ENCODE data around the gene TCF3.

Gene TCF3

GRCh38 chr19:1629256-1629808 lies 23.1 kb downstream of the TCF3 start:
- DNase-seq = no peak

- no peak for DNase-seq
These were observed 25.2 kb downstream of the TCF3 start for GRCh38 chr19:1627194-1627593.

- no peak for DNase-seq
These were observed 25.9 kb downstream of the TCF3 start for GRCh38 chr19:1626417-1627010.

- peak; percentile 50 to 57 for DNase-seq
These were observed 28.0 kb downstream of the TCF3 start for GRCh38 chr19:1624458-1624857.

- DNase-seq = no peak
These were observed 29.9 kb downstream of the TCF3 start for GRCh38 chr19:1622541-1622940.

GRCh38 chr19:1622007-1622406 lies 30.4 kb downstream of the TCF3 start:
- no peak for DNase-seq

GRCh38 chr19:1621574-1621973 lies 30.8 kb downstream of the TCF3 start:
- no peak for DNase-seq

GRCh38 chr19:1621021-1621420 lies 31.4 kb downstream of the TCF3 start:
- no peak for DNase-seq

GRCh38 chr19:1620502-1620901 lies 31.9 kb downstream of the TCF3 start:
- DNase-seq = no peak

- no peak for DNase-seq
These were observed 32.7 kb downstream of the TCF3 start for GRCh38 chr19:1619703-1620102.

- no peak for DNase-seq
These were observed 33.3 kb downstream of the TCF3 start for GRCh38 chr19:1619094-1619439.

- peak in 1 of 2 donors; percentile 37 for DNase-seq
These were observed 34.0 kb downstream of the TCF3 start for GRCh38 chr19:1618157-1619093.

GRCh38 chr19:1616875-1617274 lies 35.5 kb downstream of the TCF3 start:
- no peak for DNase-seq

- DNase-seq = no peak
These were observed 36.0 kb downstream of the TCF3 start for GRCh38 chr19:1616396-1616795.

- no peak for DNase-seq
These were observed 37.2 kb downstream of the TCF3 start for GRCh38 chr19:1615156-1615765.

GRCh38 chr19:1613808-1614570 lies 38.4 kb downstream of the TCF3 start:
- DNase-seq = no peak

GRCh38 chr19:1613146-1613545 lies 39.3 kb downstream of the TCF3 start:
- DNase-seq = no peak

- DNase-seq = no peak
These were observed 40.0 kb downstream of the TCF3 start for GRCh38 chr19:1612114-1613086.

- no peak for DNase-seq
These were observed 41.1 kb downstream of the TCF3 start for GRCh38 chr19:1611353-1611752.

GRCh38 chr19:1610579-1610978 lies 41.8 kb downstream of the TCF3 start:
- no peak for DNase-seq

GRCh38 chr19:1609680-1610474 lies 42.5 kb downstream of the TCF3 start:
- no peak for DNase-seq
